ENCODE results near the gene PTPRN2. TPM values are rescaled to one million over a fixed set of nuclear protein-coding genes. Genes with fewer than 3 reads are reported as not detected.
A peak's percentile ranks its signal among the peaks of the same experiment; 100 is the strongest.

Gene PTPRN2
- total and polyA plus RNA-seq, 2 of the 13 experiments (the other 11 are each of a cell fraction or from before 2014, with no cell fraction given), result 2.5 to 24.2 TPM

- Histone ChIP-seq H3K27me3 (ENCODE audit: control insufficient read depth in 1 of 2, insufficient read depth in 2 of 2, low read length in 2 of 2) (no peaks in the 10 kb centered on the region), H3K9ac (ENCODE audit: insufficient read depth, low read depth, low read length) (no peak overlapping the region), H3K9me3 (ENCODE audit: low read length) (no peaks in the 10 kb centered on the region; the same call in 1 of the 2 replicates), H4K20me1 (ENCODE audit: insufficient read depth, low read length) (peaks cover 25% of the 10 kb centered on the region), H3K4me3 (replicated peaks in 1 of 3; ENCODE audit: insufficient read depth in 1 of 3, low read depth in 2 of 3, low read length in 3 of 3) (no peak overlapping the region), H3K4me2 (ENCODE audit: low read depth, low read length) (no peak overlapping the region), H3K79me2 (ENCODE audit: insufficient read depth, low read length) (peaks cover 5% of the 10 kb centered on the region), H3K27ac (ENCODE audit: extremely low read length, insufficient read depth, low read length) (no peak overlapping the region), H3K36me3 (replicated peaks in 1 of 2; ENCODE audit: control insufficient read depth in 1 of 2, insufficient read depth in 2 of 2, low read length in 2 of 2) (no peaks in the 10 kb centered on the region; a peak in 1 of 5 replicates), H2AFZ (ENCODE audit: low read length) (no peak overlapping the region), H3K4me1 (ENCODE audit: insufficient read depth, low read length) (peaks cover 51% of the 10 kb centered on the region)
- WGBS (ENCODE audit: low lambda C conversion rate), result 93% methylated on average over 11 of the region's 11 CpGs
- ChIA-PET CTCF (ENCODE audit: low intra/inter-chr PET ratio, low total read pairs) (no interaction called here), POLR2A (no interaction called here)
- in situ Hi-C loops (cut with HindIII; ENCODE audit: extremely low pct_ligation_motif_present, low pct_unique_long_range_greater_than_20kb), result no loop called here
- FAIRE-seq (no peak), DNase-seq (ENCODE audit: low spot score) (no peak), ATAC-seq (no peak)
- no TSS peak for BruUV-seq (replicated peaks)
- intact Hi-C loops (cut with micrococcal nuclease; ENCODE audit: unreplicated experiment), result no loop called here
- TF ChIP-seq ZNF781 (CRISPR knock-in tag; IDR thresholded peaks at IDR 0.05; ENCODE audit: borderline replicate concordance, not compliant biosample characterization) (no peak), NFYB (CRISPR knock-in tag; IDR thresholded peaks at IDR 0.05) (no peak), SNAI1 (CRISPR knock-in tag; IDR thresholded peaks at IDR 0.05; ENCODE audit: borderline replicate concordance) (no peak), ZFP36L1 (CRISPR knock-in tag; IDR thresholded peaks at IDR 0.05) (no peak), ZNF883 (CRISPR knock-in tag; IDR thresholded peaks at IDR 0.05; ENCODE audit: not compliant biosample characterization) (no peak), ZBTB40 (IDR thresholded peaks at IDR 0.05) (peak; percentile 32; the same call in 1 of the 2 replicates), ZBTB40 (CRISPR knock-in tag; IDR thresholded peaks at IDR 0.05) (peak; percentile 94)
- TF ChIP-seq, protein P1, sequence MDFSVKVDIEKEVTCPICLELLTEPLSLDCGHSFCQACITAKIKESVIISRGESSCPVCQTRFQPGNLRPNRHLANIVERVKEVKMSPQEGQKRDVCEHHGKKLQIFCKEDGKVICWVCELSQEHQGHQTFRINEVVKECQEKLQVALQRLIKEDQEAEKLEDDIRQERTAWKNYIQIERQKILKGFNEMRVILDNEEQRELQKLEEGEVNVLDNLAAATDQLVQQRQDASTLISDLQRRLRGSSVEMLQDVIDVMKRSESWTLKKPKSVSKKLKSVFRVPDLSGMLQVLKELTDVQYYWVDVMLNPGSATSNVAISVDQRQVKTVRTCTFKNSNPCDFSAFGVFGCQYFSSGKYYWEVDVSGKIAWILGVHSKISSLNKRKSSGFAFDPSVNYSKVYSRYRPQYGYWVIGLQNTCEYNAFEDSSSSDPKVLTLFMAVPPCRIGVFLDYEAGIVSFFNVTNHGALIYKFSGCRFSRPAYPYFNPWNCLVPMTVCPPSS (IDR thresholded peaks at IDR 0.05), result no peak
Observed at GRCh38 chr7:158502068-158502750, 85.4 kb downstream of the PTPRN2 start.
